Measurements from ENCODE around the gene ABCF1.

ABCF1 gene

GRCh38 chr6:30562470-30563425 is 8.5 kb upstream of the ABCF1 start:
- TF ChIP-seq ZFX (IDR thresholded peaks at IDR 0.05) = no peak
- no peak for TF ChIP-seq CTCF (conservative IDR thresholded peaks at IDR 0.05)
- H3K27ac ChIP-seq = no peak overlapping the region

GRCh38 chr6:30564114-30564513 is 7.1 kb upstream of the ABCF1 start:
- TF ChIP-seq ZFX (IDR thresholded peaks at IDR 0.05) = no peak
- no peak for TF ChIP-seq CTCF (conservative IDR thresholded peaks at IDR 0.05)
- H3K27ac ChIP-seq = no peak overlapping the region

GRCh38 chr6:30565772-30566171 is 5.5 kb upstream of the ABCF1 start:
- H3K27ac ChIP-seq = 0 out of 2 replicates have a peak overlapping the region, but pooled peaks have one; percentile 18
- TF ChIP-seq ZFX (IDR thresholded peaks at IDR 0.05) = no peak
- TF ChIP-seq CTCF (conservative IDR thresholded peaks at IDR 0.05) = no peak

- H3K27ac ChIP-seq = no peak overlapping the region
- no peak for TF ChIP-seq ZFX (IDR thresholded peaks at IDR 0.05)
- no peak for TF ChIP-seq CTCF (conservative IDR thresholded peaks at IDR 0.05)
Observed at GRCh38 chr6:30568245-30568644, 3.0 kb upstream of the ABCF1 start.

- H3K27ac ChIP-seq = peak overlapping the region; percentile 81
- TF ChIP-seq CTCF (conservative IDR thresholded peaks at IDR 0.05) (no peak), ZFX (IDR thresholded peaks at IDR 0.05) (no peak)
Observed at GRCh38 chr6:30570263-30570662, 979 bp upstream of the ABCF1 start.

GRCh38 chr6:30570740-30571074 is 535 bp upstream of the ABCF1 start:
- TF ChIP-seq ZFX (IDR thresholded peaks at IDR 0.05) (no peak), CTCF (conservative IDR thresholded peaks at IDR 0.05) (no peak)
- H3K27ac ChIP-seq = peak overlapping the region; percentile 81

GRCh38 chr6:30571762-30572082 is 480 bp downstream of the ABCF1 start:
- peak overlapping the region; percentile 81 for H3K27ac ChIP-seq
- no peak for TF ChIP-seq ZFX (IDR thresholded peaks at IDR 0.05)
- TF ChIP-seq CTCF (conservative IDR thresholded peaks at IDR 0.05) = no peak
